RPMI8226 (cell line): ENCODE results near the gene AHR.

Source experiments
- DNase-seq: peaks from one replicate; pipeline ENCODE4 v3.0.0-alpha.2; 2015

AHR gene

GRCh38 chr7:17298102-17298839, at the start of gene AHR:
Gene AHR, plus strand, starts transcription at chr7:17298652. Its CDS starts 613 bp downstream, at chr7:17299265.
- peak; percentile 80 for DNase-seq

DNA sequence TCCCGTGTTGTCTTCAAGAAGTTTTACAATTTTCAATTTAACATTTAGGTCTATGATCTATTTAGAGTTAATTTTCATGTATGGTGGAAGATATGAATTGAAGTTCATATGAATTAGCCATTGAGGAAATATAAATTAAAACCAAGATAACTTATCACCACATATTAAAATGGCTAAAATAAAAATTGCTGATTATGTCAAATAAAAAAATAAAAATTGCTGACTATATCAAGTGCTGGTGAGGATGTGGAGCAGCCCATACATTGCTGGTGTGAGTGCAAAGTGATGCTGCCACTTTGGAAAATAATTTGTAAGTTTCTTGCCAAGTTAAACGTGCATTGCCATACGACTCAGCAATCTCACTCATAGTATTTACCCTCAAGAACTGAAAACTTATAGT, 44.6 kb upstream of the AHR start:
- DNase-seq, result no peak

GRCh38 chr7:17255926-17256325, 42.5 kb upstream of the AHR start:
- no peak for DNase-seq

- DNase-seq, result no peak
Measured at GRCh38 chr7:17256375-17256774, 42.1 kb upstream of the AHR start.

DNA sequence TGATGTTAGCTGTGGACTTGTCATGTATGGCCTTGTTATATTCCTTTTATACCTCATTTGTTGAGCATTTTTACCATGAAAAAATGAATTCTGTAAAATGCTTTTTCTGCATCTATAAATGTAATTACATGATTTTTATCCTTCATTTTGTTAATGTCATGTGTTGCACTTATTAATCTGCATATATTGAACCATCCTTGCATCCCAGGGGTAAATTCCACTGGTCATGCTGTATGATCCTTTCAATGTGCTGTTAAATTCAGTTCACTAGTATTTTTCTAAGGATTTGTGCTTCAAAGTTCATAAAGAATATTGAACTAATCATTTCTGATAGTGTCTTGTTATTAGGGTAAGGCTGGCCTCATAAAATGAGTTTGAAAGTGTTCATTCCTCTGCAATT, 31.9 kb upstream of the AHR start:
- no peak for DNase-seq

DNA sequence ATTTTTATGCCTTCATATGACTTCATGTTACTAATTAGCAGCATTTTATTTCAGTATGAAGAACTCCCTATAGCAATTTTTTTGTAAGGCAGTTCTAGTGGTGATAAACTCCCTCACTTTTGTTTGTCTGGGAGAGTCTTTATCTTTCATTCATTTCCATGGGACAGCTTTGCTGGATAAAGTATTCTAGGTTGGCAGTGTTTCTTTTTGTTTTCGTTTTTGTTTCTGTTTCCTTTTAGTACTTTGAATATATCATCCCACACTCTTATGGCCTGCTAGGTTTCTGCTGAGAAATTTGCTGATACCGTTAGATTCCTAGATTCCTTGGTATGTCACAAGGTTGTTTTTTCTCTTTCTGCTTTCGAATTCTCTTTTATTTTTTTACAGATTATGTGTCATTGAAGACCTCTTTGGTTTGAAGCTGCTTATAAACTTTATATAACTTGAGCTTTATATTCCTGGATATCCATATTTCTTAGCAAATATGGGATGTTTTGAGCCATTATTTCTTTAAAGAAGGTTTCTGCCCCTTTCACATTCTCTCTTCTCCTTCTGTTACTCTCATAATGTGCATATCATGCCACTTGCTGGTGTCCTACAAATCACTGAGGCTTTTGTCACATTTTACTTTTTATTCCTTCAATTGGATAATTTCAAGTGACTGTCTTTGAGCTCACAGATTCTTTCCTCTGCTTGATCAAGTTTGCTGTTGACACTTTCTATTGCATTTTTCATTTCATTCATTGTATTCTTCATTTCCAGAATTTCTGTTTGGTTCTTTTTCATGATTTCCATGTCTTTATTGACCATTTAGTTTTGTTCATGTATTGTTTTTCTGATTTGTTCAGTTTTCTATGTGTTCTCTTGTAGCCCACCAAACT, 28.9 kb upstream of the AHR start:
- DNase-seq, result no peak

GRCh38 chr7:17274551-17275245, 23.8 kb upstream of the AHR start:
- DNase-seq, result no peak

DNA sequence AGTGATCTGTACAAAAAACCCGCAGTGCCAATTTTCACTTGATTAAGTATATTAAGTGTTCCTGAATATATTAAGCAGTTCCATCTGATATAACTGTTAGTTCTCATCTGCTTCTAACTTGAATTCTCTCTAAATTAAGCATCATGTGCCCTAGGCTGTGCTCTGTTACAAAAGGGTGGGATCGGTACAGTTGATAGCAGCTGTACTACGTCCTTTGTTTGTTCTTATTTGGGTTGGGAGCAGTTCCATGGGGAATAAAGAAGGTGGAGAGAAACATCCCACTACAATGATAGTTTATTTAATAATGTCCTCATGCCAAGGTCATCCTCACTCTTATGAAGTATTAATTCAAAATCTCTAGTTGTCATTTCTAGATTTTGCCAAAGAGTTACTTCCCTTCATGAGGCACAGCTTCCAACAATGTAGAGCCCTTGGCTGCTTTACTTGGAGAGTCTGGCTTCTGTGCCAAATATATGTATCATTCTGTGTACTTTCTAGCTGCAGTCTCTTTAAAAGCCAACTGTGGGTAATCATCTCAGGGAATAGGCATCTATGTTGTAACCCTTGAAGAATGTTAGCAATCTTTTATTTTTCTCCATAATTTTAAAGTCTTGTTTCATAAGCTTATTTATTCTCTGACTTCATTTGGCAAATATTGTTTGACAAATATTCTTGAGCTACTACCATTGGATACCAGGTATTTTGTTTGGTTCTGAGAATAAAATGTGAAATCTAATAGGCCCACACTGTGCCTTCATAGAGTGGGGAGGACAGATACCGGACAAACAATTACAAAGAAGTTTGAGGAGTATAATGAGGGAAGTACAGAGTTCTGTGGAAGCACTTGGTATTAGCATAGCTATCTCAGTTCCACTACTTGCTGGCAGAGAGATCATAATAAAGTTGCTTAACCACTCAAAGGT, 22.4 kb upstream of the AHR start:
- no peak for DNase-seq

GRCh38 chr7:17279061-17279460, 19.4 kb upstream of the AHR start:
- DNase-seq, result no peak

DNA sequence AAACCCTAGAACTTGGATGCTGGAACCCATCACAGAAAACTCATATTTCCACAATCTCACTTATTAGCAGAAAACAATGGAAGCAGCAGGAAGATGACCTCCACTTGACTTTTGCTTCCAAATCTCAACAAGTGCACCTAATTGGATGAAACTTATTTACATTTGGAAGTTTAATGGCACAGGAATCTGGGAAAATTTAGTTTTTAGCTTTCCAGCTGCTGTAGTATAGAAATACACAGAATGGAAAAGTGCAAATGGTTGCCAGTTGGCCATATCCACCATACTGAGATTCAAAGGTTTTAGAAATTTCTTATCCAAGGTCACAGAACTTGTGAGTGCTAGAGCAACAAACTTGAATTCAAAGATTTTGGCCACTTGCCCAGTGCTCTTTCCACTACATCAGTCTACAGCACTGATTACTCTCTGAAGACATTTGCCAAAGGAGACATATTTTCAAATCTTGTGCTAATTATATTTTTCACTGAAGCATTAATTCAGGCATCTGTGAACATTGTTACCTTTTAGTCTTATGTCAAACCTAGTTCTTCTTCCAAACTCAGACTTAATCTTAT, 9.3 kb upstream of the AHR start:
- DNase-seq, result peak; percentile 9

DNA sequence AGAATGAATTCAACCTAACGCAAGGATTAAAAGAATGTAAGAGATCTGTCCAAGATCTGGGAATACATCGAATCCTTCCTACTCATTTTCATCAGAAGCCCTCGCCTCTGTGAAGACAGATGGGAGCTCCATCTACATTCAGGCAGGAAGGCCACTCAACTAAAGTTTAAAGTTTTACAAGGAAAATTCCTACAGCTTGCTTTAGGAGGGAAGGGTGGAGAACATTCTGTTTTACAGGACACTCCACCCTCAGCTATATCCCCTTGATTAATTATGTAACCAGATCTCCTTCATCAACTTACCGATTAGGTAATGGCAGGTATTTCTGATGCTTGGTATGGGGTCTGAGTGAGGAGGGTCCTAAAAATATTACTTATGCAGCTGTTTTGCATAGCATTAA, 5.6 kb upstream of the AHR start:
- no peak for DNase-seq

- DNase-seq, result no peak
Measured at GRCh38 chr7:17293481-17293880, 5.0 kb upstream of the AHR start.

DNA sequence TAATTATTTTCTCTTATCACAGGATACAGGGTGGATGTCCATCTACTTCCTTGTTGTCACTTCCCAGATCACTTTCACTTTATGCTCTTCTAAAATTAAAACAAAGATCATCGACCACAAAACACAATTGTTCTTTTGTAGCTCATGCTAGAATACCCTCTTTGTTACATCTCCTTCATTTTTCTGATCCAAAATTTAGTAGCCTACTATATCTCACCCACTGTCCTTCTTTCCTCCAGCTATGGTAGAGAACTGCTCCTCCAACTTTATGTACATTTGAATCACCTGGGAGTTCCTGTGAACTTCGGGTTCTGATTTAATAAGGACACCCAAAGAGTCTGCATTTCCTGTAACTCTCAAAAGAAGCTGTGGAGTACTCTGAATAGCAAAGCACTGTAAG, 1.2 kb upstream of the AHR start:
- no peak for DNase-seq

DNA sequence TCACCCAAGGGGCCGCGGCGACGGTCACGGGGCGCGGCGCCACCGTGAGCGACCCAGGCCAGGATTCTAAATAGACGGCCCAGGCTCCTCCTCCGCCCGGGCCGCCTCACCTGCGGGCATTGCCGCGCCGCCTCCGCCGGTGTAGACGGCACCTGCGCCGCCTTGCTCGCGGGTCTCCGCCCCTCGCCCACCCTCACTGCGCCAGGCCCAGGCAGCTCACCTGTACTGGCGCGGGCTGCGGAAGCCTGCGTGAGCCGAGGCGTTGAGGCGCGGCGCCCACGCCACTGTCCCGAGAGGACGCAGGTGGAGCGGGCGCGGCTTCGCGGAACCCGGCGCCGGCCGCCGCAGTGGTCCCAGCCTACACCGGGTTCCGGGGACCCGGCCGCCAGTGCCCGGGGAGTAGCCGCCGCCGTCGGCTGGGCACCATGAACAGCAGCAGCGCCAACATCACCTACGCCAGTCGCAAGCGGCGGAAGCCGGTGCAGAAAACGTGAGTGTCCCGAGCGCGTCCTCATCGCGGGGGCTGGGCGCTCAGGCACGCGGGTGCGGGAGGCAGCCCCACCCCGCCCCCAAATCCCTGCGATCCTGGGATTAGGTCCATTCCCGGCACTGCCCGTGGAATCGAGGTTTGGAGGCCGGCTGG, 509 bp downstream of the AHR start:
- peak; percentile 19 for DNase-seq

GRCh38 chr7:17299483-17299991, 1.1 kb downstream of the AHR start:
- peak; percentile 8 for DNase-seq

GRCh38 chr7:17300012-17300411, 1.6 kb downstream of the AHR start:
- no peak for DNase-seq

DNA sequence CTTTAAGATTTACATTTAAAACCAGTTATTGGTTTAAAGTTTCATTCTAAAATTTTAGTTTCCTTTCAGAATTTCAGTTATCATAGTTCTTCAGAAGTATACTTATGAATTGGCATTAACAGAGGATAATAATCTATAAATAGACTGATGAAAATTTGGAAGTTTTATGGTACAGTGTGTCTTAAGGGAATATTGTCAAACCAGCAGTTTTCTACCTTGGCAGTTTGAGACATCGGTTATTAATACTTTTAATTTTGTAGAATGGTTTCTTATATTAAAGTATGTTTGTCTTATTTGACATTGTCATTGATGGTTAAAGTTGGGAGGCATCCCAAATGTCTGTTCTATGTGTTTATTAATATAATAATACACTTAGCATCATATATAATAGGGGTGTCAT, 2.0 kb downstream of the AHR start:
- DNase-seq, result no peak

- peak; percentile 58 for DNase-seq
Measured at GRCh38 chr7:17301471-17302456, 3.3 kb downstream of the AHR start.

- DNase-seq, result no peak
Measured at GRCh38 chr7:17302575-17303142, 4.2 kb downstream of the AHR start.

GRCh38 chr7:17304926-17305325, 6.5 kb downstream of the AHR start:
- DNase-seq, result peak; percentile 10
